ENCODE data around the gene C13orf46.

C13orf46 gene

DNA sequence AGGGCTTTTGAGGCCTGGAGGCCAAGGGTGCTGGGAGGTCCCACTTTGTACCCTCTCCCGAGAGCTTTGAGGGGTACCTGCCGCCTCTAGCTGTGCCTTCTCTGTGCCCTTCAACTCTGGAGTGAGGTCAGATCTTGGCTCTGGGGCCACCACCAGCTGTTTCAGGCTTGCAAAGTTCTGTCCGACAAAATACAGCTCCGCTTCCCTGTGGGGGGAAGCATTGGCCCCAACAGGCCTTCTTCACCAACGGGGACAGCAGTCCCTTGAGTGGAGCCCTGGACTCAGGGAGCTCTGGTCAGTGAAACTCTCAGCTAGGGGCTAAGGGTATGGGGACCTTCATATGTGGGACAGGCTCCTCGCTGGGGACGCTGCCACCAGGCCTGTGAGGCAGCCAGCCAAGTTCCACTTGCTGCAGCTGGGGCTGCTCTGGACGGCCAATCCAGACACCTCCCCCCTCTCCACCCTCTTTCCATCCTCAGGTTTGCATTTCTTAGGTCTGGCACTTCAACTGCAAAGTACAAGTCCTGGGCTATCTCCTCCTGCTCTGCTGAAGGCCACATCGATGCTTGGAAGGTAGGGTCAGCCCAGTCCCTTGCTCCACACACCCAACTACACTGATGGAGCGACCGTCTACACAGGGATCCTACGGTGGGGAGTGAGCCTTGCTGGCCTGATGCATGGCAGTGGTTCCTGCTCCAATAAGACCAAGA is 46.8 kb downstream of the C13orf46 start:
- no peak for DNase-seq
- TF ChIP-seq, protein P1, sequence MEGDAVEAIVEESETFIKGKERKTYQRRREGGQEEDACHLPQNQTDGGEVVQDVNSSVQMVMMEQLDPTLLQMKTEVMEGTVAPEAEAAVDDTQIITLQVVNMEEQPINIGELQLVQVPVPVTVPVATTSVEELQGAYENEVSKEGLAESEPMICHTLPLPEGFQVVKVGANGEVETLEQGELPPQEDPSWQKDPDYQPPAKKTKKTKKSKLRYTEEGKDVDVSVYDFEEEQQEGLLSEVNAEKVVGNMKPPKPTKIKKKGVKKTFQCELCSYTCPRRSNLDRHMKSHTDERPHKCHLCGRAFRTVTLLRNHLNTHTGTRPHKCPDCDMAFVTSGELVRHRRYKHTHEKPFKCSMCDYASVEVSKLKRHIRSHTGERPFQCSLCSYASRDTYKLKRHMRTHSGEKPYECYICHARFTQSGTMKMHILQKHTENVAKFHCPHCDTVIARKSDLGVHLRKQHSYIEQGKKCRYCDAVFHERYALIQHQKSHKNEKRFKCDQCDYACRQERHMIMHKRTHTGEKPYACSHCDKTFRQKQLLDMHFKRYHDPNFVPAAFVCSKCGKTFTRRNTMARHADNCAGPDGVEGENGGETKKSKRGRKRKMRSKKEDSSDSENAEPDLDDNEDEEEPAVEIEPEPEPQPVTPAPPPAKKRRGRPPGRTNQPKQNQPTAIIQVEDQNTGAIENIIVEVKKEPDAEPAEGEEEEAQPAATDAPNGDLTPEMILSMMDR (IDR thresholded peaks at IDR 0.05; ENCODE audit: low read depth, low read length, missing control alignments), result no peak
- in situ Hi-C loops (cut with HindIII; ENCODE audit: low pct_ligation_motif_present, low sequenced_read_pairs), result no loop called here
- H3K4me3 ChIP-seq (ENCODE audit: low read depth, low read length), result no peak overlapping the region
- no peaks in the 10 kb centered on the region for H3K27me3 ChIP-seq (replicated peaks)
- no peak overlapping the region for H3K27ac ChIP-seq
- no peaks in the 10 kb centered on the region for H3K36me3 ChIP-seq (replicated peaks)

DNA sequence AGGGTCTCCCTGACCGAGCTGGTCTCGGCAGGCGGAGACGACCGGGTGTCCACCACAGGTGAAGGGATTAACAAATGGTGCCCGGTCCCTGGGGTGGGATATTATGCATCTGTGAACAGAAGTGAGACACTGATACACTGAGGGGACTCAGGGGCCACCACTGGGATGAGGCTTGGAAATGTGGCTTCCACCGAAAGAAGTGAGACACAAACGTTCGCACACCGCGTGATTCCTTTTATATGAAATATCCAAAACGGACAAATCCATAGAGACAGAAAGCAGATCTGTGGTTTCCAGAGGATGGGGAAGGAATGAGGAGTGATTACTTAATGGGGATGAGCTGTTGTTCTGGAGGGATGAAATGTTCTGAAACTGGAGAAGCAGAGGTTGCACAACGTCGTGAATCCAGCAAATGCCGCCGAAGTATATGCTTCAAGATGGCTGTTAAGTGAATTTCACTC is 47.5 kb downstream of the C13orf46 start:
- H3K36me3 ChIP-seq (replicated peaks), result no peaks in the 10 kb centered on the region
- no peak overlapping the region for H3K27ac ChIP-seq
- H3K27me3 ChIP-seq (replicated peaks), result no peaks in the 10 kb centered on the region
- no peak overlapping the region for H3K4me3 ChIP-seq (ENCODE audit: low read depth, low read length)
- in situ Hi-C loops (cut with HindIII; ENCODE audit: low pct_ligation_motif_present, low sequenced_read_pairs), result no loop called here
- DNase-seq, result no peak
- TF ChIP-seq, protein P1 (IDR thresholded peaks at IDR 0.05; ENCODE audit: low read depth, low read length, missing control alignments), result no peak

DNA sequence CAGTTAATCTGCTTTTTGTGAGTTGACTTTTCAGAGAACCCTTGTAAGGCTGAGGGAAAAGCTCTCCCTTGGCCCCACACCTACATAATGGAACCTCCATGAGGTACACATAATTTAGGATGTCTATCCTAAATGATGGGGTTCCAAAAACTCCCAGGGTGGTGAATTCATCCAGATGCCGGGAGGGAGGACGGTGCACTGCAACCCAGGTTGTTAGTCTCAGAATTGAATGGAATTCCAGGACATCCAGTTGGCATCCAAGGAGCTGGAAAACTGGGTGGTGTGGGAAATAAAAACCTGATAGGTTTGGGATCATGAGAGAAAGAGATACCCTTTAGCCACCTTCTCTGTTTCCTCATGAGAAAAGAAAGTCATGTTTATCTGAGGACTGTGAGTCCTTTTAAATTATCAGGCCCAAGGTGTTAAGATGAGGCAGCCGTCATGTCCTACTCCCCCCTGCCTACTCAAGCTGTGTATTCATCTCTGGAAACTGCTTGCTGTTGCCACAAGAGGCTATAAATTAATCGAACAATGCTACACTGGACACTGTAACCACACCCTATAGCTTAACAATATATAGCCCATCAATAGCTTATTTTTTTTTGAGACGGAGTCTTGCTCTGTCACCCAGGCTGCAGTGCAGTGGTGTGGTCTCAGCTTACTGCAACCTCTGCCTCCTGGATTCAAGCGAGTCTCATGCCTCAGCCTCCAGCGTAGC is 49.5 kb downstream of the C13orf46 start:
- in situ Hi-C loops (cut with HindIII; ENCODE audit: low pct_ligation_motif_present, low sequenced_read_pairs), result no loop called here
- H3K27me3 ChIP-seq (replicated peaks), result no peaks in the 10 kb centered on the region
- no peaks in the 10 kb centered on the region for H3K36me3 ChIP-seq (replicated peaks)
- DNase-seq, result no peak
- TF ChIP-seq, protein P1 (IDR thresholded peaks at IDR 0.05; ENCODE audit: low read depth, low read length, missing control alignments), result no peak
- H3K27ac ChIP-seq, result no peak overlapping the region
- H3K4me3 ChIP-seq (ENCODE audit: low read depth, low read length), result no peak overlapping the region

DNA sequence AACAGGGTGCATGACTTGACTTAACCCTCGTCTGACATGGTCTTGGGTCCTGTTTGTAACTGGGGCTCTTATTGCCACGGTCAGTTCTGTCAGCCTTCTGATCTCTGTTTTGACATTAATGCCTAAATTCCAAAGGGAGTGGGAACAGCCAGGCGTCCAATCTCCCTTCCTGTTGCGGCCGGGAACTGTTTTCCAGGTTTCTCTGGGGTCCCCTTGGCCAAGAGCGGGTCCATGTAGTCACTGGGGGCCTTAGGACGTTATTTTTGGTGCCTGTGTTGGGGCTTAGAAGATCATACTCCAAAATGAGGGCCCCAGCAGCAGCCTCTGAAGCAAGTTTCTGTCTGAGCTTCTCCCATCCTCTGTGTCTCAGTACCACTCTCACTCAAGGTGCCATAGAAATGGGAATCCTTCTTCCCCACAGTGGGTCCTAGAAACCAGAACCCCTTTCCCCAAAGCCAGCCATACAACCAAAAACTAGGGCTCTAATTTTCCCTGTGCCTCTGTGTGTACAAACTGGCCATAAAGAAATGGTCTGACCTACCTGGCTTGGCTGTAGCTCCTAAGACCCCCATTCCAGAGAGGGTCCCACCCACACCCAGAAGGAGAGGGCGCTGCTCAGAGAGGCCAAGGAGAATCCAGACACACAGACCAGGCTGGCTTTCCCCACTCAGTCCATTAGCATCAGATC is 50.4 kb downstream of the C13orf46 start:
- Histone ChIP-seq H3K27me3 (replicated peaks) (no peaks in the 10 kb centered on the region), H3K27ac (no peak overlapping the region), H3K36me3 (replicated peaks) (no peaks in the 10 kb centered on the region), H3K4me3 (ENCODE audit: low read depth, low read length) (no peak overlapping the region)
- in situ Hi-C loops (cut with HindIII; ENCODE audit: low pct_ligation_motif_present, low sequenced_read_pairs), result no loop called here
- TF ChIP-seq, protein P1 (IDR thresholded peaks at IDR 0.05; ENCODE audit: low read depth, low read length, missing control alignments), result no peak
- no peak for DNase-seq

DNA sequence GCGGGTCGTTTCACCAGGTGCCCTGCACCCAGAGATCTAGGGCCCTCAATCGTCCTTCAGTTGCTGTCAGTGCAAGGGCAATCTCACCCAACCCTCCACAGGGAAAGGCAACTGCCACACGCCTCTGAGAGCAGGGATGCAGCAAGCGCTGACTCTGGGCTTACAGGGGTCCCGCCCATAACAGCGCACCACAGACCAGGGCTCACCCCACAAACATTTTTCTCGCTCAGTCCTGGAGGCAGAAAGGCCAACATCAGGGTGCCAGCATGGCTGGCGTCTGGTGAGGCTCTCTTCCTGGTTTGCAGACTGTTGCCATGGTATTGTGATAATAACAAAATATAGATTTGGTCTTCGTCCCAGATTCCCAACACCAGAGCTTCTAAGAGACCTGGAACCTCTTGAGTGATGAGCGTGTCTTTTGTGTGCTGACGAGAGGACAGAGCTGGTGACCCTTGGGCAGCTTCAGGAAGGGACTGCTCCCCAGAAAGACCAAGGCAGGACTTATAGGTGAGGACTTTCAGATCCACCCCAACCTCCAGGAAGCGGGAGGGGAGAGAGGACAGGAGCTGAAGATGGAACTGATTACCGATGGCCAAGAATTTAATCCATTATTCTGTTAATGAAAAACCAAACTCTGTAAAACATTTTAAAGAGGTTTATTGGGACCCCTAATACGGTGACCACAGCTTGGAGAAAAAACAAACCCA is 51.3 kb downstream of the C13orf46 start:
- Histone ChIP-seq H3K27ac (no peak overlapping the region), H3K4me3 (ENCODE audit: low read depth, low read length) (no peak overlapping the region), H3K27me3 (replicated peaks) (no peaks in the 10 kb centered on the region), H3K36me3 (replicated peaks) (no peaks in the 10 kb centered on the region)
- no peak for DNase-seq
- in situ Hi-C loops (cut with HindIII; ENCODE audit: low pct_ligation_motif_present, low sequenced_read_pairs), result no loop called here
- TF ChIP-seq, protein P1 (IDR thresholded peaks at IDR 0.05; ENCODE audit: low read depth, low read length, missing control alignments), result no peak

Measured in brain microvascular endothelial cell (primary cell).